Measurements from ENCODE around the gene AGPAT3.
"Not testable (repeated sequence)": the region's sequence is repeated elsewhere in the genome, so short reads cannot be mapped to it uniquely, and the experiment has no call there.

The AGPAT3 gene

DNA sequence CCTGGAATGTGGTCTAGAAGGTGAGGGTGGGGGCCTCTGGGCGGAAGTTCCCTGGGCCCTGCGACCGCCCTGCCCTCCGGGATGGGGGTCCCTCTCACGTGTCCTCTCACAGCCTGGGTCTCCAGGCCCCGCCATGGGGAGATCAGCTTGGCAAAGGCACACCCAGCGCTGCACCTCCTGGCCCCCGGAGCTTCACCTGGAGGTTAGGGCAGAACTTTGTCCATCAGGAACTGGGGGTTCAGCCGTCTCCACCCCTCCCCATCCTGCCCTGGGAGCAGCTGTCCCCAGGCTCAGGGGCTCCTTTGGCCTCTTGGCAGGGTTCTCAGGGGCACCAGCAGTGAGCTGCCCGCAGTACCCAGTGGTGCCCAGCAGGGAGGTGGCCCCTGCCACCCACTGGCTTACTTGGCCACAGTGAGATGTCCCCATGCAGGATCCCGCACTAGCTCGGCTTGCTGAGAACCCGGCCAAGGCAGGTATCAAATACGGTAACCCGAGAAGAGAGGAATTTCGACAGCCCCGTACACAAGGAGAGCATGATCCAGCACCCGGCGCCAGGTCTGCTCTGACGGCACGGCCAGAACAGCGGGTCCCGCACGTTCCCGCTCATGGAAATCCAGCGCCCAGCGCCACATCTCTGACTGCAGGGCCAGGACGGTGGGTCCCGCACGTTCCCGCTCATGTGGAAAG lies 38.9 kb upstream of the AGPAT3 start:
- ATAC-seq (replicated peaks): no peak
- Mint-ChIP-seq H3K4me3 (no peak overlapping the region), H3K27me3 (peaks cover 4 to 13% of the 10 kb centered on the region in 2 donors), H3K9me3 (no peaks in the 10 kb centered on the region), H3K27ac (no peak overlapping the region), H3K36me3 (peaks cover 0 to 3% of the 10 kb centered on the region in 2 donors), H3K4me1 (peaks cover 5 to 6% of the 10 kb centered on the region in 2 donors)
- no peak for DNase-seq

DNA sequence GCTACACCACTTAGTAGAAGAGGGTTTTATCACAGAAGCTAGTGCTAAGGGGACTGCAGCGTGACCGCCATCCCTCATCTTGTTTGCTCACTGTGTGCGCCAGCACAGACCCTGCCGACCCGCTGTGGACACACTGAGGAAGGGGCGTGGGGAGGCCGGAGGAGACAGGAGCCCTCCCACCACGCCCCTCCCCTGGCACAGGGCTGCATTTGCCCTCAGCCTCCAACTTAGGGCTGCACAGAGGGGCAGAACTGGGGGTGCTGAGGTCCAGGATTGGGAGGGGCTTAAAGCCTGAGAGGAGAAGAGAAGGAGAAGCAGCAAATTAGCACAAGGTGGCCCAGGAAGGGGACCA lies 38.4 kb upstream of the AGPAT3 start:
- Mint-ChIP-seq H3K27ac (no peak overlapping the region), H3K36me3 (peaks cover 0 to 3% of the 10 kb centered on the region in 2 donors), H3K9me3 (no peaks in the 10 kb centered on the region), H3K27me3 (peaks cover 4 to 13% of the 10 kb centered on the region in 2 donors), H3K4me3 (no peak overlapping the region), H3K4me1 (peaks cover 5 to 6% of the 10 kb centered on the region in 2 donors)
- ATAC-seq (replicated peaks) (no peak), DNase-seq (no peak)

DNA sequence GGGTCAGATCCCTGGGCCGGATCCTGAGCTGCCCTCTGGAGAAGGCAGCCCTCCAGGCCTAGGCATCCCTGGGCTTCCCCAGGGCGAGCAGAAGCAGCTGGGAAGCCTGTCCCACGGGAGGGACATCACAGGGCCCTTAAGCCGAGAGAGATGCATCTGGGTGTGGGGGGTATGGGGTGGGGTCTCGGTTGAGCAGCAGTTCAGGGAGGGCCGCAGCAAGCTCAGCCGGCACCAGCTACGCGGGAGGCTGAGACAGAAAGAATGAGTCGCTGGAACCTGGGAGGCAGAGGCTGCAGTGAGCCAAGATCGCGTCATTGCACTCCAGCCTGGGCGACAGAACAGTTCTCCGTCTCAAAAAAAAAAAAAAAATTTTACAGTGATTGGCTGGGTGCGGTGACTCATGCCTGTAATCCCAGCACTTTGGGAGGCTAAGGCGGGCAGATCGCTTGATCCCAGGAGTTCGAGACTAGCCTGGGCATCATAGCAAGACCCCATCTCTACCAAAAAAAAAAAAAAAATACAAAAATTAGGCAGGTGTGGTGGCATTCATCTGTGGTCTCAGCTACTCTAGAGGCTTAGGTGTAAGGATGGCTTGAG lies 37.9 kb upstream of the AGPAT3 start:
- Mint-ChIP-seq H3K27me3 (peaks cover 5 to 14% of the 10 kb centered on the region in 2 donors), H3K4me1 (peaks cover 5 to 6% of the 10 kb centered on the region in 2 donors), H3K36me3 (peaks cover 0 to under 1% of the 10 kb centered on the region in 2 donors), H3K4me3 (no peak overlapping the region), H3K27ac (no peak overlapping the region), H3K9me3 (no peaks in the 10 kb centered on the region)
- ATAC-seq (replicated peaks) (no peak), DNase-seq (no peak)

DNA sequence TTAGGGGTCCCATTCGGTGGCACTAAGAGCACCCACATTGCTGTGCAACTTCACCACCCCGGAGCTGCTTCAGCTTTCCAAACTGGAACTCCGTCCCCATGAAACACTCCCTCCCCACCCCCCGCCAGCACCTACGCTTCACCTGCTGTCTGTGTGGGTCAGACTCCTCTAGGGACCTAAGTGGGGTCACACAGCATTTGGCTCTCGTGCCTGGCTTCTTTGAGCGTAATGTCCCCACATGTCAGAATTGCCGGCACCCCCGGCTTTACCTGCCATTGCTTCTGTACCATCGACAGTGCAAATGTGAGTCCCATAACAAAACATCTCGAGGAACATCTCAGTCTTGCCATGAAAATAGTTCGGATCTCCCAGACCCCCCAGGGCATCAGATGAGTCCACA lies 35.9 kb upstream of the AGPAT3 start:
- no peak overlapping the region for H3K27ac Mint-ChIP-seq
- peaks cover 17 to 34% of the 10 kb centered on the region in 2 donors for H3K27me3 Mint-ChIP-seq
- no peak for ATAC-seq (replicated peaks)
- peaks cover 0 to 2% of the 10 kb centered on the region in 2 donors for H3K9me3 Mint-ChIP-seq
- no peak overlapping the region for H3K4me3 Mint-ChIP-seq
- no peak for DNase-seq
- H3K36me3 Mint-ChIP-seq: peaks cover 4 to 5% of the 10 kb centered on the region in 2 donors
- H3K4me1 Mint-ChIP-seq: peaks cover 5 to 6% of the 10 kb centered on the region in 2 donors

DNA sequence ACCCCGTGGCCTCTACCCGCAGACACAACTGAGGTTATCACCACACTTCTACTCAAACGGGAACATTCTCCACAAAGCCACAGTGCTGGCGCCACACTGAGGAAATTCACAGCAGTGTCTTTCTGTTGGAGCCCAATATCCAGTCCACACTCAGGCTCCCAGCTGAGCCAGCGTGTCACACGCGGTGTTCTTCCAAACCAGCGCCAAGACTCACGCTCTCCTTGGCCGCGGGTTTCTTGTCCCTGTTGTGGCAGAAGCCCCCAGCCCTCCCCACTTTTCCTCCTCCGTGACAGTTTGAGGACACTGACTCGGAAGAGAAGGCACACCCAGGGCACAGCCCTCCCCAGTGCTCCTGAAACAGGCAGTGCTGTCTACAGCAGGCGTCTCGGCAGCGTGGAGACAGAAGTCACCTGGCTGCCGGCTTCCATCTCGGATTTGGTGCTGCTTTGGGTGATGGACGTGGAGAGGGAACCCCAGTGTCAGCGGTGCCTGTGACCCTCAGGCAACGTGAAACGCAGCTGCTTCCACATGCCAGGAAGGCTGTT lies 35.4 kb upstream of the AGPAT3 start:
- ATAC-seq (replicated peaks) (no peak), DNase-seq (no peak)
- Mint-ChIP-seq H3K27me3 (peaks cover 18 to 39% of the 10 kb centered on the region in 2 donors), H3K4me3 (no peak overlapping the region), H3K4me1 (peaks cover 2 to 4% of the 10 kb centered on the region in 2 donors), H3K36me3 (peaks cover 4 to 6% of the 10 kb centered on the region in 2 donors), H3K9me3 (peaks cover 0 to 2% of the 10 kb centered on the region in 2 donors), H3K27ac (no peak overlapping the region)

DNA sequence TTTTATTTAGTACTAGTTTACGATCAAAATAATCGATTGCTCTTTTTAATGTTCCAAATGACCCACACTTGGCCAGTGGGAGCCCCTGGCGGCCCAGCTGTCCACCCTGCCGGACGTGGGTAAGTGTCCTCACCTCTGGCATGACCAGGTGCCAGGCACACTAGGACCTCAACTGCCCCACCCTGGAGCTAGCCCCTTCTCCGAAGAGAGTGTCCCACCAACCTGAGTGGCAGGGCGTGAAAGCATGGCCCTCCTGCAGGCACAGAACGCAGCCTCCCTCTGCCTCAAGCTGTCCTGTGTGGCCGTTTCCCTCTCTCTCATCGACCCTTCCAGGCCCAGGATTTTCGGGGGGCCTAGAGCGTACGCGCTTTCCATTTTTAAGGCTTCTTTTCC lies 32.9 kb upstream of the AGPAT3 start:
- H3K9me3 Mint-ChIP-seq: peaks cover 0 to 2% of the 10 kb centered on the region in 2 donors
- DNase-seq (no peak), ATAC-seq (replicated peaks) (no peak)
- no peak overlapping the region for H3K4me3 Mint-ChIP-seq
- H3K36me3 Mint-ChIP-seq: peaks cover 4 to 8% of the 10 kb centered on the region in 2 donors
- peaks cover 6 to 9% of the 10 kb centered on the region in 2 donors for H3K4me1 Mint-ChIP-seq
- H3K27me3 Mint-ChIP-seq: peaks cover 29 to 56% of the 10 kb centered on the region in 2 donors
- H3K27ac Mint-ChIP-seq: no peak overlapping the region

DNA sequence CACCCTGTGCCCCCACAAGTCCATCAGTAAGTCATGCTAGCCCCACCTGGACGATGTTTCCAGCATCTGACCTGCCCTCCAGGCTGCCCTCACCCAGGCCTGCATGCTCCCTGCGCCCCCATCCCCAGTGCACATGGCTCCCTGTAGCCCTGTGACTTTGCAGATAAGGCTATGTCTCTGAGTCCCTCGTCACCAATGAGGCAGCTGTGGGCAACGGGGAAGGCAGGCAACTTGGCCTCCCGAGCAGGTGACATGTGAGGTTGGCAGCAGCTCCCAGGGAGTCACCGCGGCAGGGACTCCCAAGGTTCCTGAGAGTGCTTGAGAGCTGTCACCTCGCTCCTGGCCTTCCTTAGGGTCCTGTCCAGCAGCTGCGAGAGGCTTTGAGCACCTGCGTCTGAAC lies 32.4 kb upstream of the AGPAT3 start:
- ATAC-seq (replicated peaks) (no peak), DNase-seq (no peak)
- Mint-ChIP-seq H3K36me3 (peaks cover 4 to 8% of the 10 kb centered on the region in 2 donors), H3K27ac (no peak overlapping the region), H3K9me3 (peaks cover 0 to 2% of the 10 kb centered on the region in 2 donors), H3K4me3 (no peak overlapping the region), H3K27me3 (peaks cover 32 to 61% of the 10 kb centered on the region in 2 donors), H3K4me1 (peaks cover 6 to 9% of the 10 kb centered on the region in 2 donors)

DNA sequence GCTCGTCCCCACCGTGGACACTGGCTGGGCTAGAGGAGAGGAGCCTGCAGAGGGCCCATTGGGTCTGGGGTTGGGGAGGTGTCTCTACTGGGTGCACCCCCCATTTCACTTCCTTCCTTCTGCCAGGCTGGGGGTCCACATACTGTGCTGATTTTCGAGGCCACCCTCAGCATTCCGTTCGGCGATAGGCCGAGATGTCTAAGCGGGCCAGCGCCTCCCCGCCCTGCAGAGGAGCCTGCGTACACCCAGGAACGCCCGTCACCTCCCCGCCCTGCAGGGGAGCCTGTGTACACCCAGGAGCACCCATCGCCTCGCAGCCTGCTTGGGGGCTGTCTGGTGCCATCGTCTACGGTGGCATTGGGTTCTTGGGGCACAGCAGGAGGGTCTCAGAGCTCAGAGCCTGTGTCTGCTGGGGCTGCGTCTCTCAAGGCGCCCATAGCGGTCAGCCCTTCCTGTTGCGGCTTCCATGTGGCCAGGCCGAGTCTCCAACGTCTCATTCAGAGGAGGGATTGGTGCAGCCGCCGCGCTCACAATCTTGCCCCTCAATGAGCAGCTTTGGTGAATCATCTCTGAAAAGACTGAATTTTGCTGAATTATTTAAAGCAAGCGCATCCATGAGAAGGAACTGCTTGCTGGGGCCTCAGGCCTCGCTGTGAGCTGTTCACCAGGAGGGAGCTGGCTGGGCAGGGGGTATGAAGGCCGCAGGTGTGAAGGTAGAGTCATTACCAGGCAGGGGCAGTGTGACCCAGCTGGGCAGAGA lies 30.7 kb upstream of the AGPAT3 start:
- DNase-seq (no peak), ATAC-seq (replicated peaks) (no peak)
- no peak overlapping the region for H3K4me3 Mint-ChIP-seq
- H3K4me1 Mint-ChIP-seq: peaks cover 9 to 10% of the 10 kb centered on the region in 2 donors
- peaks cover 0 to 2% of the 10 kb centered on the region in 2 donors for H3K9me3 Mint-ChIP-seq
- no peak overlapping the region for H3K27ac Mint-ChIP-seq
- H3K27me3 Mint-ChIP-seq: peaks cover 32 to 63% of the 10 kb centered on the region in 2 donors
- peaks cover 4 to 8% of the 10 kb centered on the region in 2 donors for H3K36me3 Mint-ChIP-seq

DNA sequence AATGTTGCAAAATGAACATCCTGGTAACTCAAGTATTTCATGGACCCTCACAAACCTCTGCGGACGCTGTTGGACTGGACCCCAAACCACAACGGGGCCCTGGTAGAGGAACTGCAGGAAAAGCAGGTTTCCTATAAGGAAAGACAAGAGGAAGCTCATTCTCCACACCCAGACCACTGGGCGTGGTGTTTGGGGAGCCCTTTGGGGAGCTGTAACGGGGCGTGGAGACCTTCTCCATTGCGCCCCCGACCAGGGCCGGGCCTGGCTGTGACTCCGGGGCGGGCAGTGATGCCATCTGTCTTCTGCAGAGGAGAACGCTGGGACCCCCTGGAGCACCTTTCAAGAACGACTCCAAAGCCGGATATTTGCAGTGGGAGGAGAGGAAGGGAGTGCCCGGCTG lies 30.0 kb upstream of the AGPAT3 start:
- H3K4me3 Mint-ChIP-seq: no peak overlapping the region
- peaks cover 32 to 63% of the 10 kb centered on the region in 2 donors for H3K27me3 Mint-ChIP-seq

DNA sequence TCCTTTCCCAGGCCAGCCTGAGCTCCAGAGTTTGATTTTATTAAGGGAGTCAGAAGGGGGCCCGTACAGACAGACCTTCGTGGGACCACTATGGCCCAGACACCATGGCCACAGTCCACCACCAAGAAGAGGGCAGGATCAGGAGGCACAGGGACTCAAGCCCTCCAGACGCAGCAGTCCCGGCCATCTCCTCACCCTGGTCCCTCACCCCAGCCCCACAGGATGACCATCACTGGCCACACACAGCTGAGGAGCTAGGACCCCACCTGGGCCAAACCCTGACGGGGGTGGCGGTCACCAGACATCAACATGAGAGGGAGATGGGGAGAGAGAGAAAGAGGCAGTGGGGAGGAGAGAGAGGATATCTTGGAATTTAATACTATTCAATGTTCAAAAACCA lies 29.2 kb upstream of the AGPAT3 start:
- Mint-ChIP-seq H3K4me3 (no peak overlapping the region), H3K27me3 (peaks cover 32 to 60% of the 10 kb centered on the region in 2 donors), H3K36me3 (peaks cover 4 to 8% of the 10 kb centered on the region in 2 donors), H3K27ac (no peak overlapping the region), H3K4me1 (peaks cover 9 to 10% of the 10 kb centered on the region in 2 donors), H3K9me3 (peaks cover 0 to 2% of the 10 kb centered on the region in 2 donors)
- DNase-seq (no peak), ATAC-seq (replicated peaks) (no peak)

More for the DNA sequence above, 30.0 kb upstream of the AGPAT3 start:
- Mint-ChIP-seq H3K36me3 (peaks cover 4 to 8% of the 10 kb centered on the region in 2 donors), H3K9me3 (peaks cover 0 to 2% of the 10 kb centered on the region in 2 donors), H3K4me1 (peaks cover 9 to 10% of the 10 kb centered on the region in 2 donors), H3K27ac (no peak overlapping the region)
- no peak for ATAC-seq (replicated peaks)
- no peak for DNase-seq

DNA sequence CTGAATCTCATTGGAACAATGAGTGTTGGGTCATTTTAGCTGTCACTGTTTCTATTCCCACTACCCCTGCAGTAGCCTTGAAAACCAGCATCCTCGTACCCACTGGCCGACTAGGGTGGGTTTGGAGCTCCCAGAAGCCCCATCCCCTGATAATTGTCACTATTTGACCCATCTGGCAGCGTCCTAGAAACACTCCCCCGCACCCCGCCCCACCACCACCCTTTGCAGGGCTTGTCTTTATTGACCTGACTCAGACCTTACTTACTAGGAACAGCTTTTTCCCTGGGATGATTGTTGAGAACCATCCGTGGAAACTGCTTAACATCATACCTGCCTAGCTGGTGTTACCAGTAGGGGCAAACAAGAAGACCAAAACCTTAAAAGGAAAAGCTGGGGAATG lies 28.4 kb upstream of the AGPAT3 start:
- Mint-ChIP-seq H3K4me3 (no peak overlapping the region), H3K27me3 (peaks cover 32 to 59% of the 10 kb centered on the region in 2 donors), H3K4me1 (peaks cover 9 to 10% of the 10 kb centered on the region in 2 donors), H3K9me3 (peaks cover 0 to 2% of the 10 kb centered on the region in 2 donors), H3K27ac (no peak overlapping the region), H3K36me3 (peaks cover 4 to 8% of the 10 kb centered on the region in 2 donors)
- ATAC-seq (replicated peaks): no peak
- DNase-seq: no peak

DNA sequence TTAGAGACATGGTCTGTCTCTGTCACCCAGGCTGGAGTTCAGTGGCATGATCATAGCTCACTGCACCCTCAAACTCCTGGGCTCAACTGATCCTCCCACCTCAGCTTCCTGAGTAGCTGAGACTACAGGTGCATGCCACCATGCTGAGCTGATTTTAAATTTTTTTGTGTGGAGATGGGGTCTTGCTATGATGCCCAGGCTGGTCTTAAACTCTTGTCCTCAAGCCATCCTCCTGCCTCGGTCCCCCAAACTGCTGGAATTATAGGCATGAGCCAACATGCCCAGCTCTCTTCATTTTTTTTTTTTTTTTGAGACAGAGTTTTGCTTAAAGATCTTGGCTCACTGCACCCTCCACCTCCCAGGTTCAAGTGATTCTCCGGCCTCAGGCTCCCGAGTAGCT lies 24.8 kb upstream of the AGPAT3 start:
- ATAC-seq (replicated peaks): no peak
- Mint-ChIP-seq H3K27ac (no peak overlapping the region), H3K4me1 (peaks cover 9 to 10% of the 10 kb centered on the region in 2 donors)

DNA sequence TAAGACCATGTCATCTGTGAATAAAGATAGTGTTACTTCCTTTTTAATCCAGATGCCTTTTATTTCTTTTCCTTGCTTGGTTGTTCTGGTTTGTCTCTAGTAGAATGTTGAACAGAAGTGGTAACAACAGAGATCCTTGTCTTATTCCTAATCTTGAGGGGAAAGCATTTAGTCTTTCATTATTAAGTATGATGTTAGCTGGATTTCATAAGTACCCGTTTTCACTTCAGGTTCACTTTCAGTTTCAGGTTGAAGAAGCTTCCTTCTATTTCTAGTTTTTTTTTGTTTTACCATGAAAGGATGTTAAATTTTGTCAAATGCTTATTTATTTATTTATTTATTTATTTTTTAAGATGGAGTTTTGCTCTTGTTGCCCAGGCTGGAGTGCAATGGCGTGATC lies 22.3 kb upstream of the AGPAT3 start:
- ATAC-seq (replicated peaks): peak; percentile 60 to 61
- Mint-ChIP-seq H3K4me1 (peaks cover 8 to 9% of the 10 kb centered on the region in 2 donors), H3K36me3 (no peaks in the 10 kb centered on the region), H3K4me3 (peak overlapping the region; percentile 68 to 69), H3K27ac (peak overlapping the region; percentile 68), H3K27me3 (peaks cover 0 to 1% of the 10 kb centered on the region in 2 donors), H3K9me3 (no peaks in the 10 kb centered on the region)
- DNase-seq: no peak

More for the DNA sequence above, 24.8 kb upstream of the AGPAT3 start:
- H3K36me3 Mint-ChIP-seq: no peaks in the 10 kb centered on the region
- H3K9me3 Mint-ChIP-seq: no peaks in the 10 kb centered on the region
- peaks cover 13 to 26% of the 10 kb centered on the region in 2 donors for H3K27me3 Mint-ChIP-seq
- no peak for DNase-seq
- no peak overlapping the region for H3K4me3 Mint-ChIP-seq

DNA sequence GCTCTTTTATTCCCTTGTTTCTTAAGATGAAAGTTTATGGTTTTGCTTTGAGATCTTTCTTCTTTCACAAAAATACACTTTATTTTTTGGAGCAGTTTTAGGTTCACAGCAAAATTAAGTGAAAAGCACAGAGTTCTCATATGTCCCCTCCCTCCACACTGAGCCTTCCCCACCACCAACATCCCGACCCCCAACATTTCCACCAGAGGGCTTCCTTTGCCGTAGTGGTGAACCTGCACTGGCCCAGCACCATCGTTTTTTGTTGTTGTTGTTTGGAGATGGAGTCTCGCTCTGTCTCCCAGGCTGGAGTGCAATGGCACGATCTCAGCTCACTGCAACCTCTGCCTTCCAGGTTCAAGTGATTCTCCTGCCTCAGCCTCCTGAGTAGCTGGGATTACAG lies 20.1 kb upstream of the AGPAT3 start:
- not testable (repeated sequence) for DNase-seq; H3K27ac Mint-ChIP-seq; H3K9me3 Mint-ChIP-seq; H3K4me3 Mint-ChIP-seq; H3K4me1 Mint-ChIP-seq; H3K27me3 Mint-ChIP-seq; H3K36me3 Mint-ChIP-seq; ATAC-seq (replicated peaks)

Measured in stimulated activated naive B cell treated with anti-CD40 and anti-IgM and Interleukin-4, amounts not matched to agents 10 μg/mL and 1 μg/mL and 100 μg/mL, for 72 hours (primary cell).